Ovary (tissue), 3 donors: ENCODE results near the gene BAZ2B.

Source experiments
- POLR2A ChIP-seq: fragments of 450-650 bp; IDR thresholded peaks from one replicate; pipeline ENCODE4 v1.6.1; 2017; ENCODE audit warnings: antibody characterized with exemption, mild to moderate bottlenecking, moderate library complexity
- TF ChIP-seq, protein P1 (sequence below), 3 donors: fragments of 450-650 bp in 2 of 3; fragments of 200-600 bp in 1 of 3; IDR thresholded peaks; one replicate each; pipeline versions ENCODE4 v1.5.1 to v1.8.0; 2016 to 2022; ENCODE audit warnings: antibody characterized with exemption in 3 of 3, mild to moderate bottlenecking in 1 of 3
- donor health status: DM: no; HTN: no; CAD: no.

GRCh38 chr2:159307942-159308341 lies 308.4 kb downstream of the BAZ2B start:
- TF ChIP-seq, protein P1, sequence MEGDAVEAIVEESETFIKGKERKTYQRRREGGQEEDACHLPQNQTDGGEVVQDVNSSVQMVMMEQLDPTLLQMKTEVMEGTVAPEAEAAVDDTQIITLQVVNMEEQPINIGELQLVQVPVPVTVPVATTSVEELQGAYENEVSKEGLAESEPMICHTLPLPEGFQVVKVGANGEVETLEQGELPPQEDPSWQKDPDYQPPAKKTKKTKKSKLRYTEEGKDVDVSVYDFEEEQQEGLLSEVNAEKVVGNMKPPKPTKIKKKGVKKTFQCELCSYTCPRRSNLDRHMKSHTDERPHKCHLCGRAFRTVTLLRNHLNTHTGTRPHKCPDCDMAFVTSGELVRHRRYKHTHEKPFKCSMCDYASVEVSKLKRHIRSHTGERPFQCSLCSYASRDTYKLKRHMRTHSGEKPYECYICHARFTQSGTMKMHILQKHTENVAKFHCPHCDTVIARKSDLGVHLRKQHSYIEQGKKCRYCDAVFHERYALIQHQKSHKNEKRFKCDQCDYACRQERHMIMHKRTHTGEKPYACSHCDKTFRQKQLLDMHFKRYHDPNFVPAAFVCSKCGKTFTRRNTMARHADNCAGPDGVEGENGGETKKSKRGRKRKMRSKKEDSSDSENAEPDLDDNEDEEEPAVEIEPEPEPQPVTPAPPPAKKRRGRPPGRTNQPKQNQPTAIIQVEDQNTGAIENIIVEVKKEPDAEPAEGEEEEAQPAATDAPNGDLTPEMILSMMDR (IDR thresholded peaks at IDR 0.05) = no peak
- no peak for TF ChIP-seq POLR2A
